Mesothelial cell of epicardium (in vitro differentiated cells): ENCODE results near the gene FBXO30. TPM values are rescaled to one million over a fixed set of nuclear protein-coding genes. Genes with fewer than 3 reads are reported as not detected.

Experiments used
- DNase-seq, 2 experiments: peaks; one replicate each; pipeline ENCODE4 v3.0.0; 2021; ENCODE audit warnings: low spot score in 2 of 2; ENCODE audit not compliant: unreplicated experiment in 2 of 2
- H3K27ac Mint-ChIP-seq: 2 replicates; pipeline ENCODE4 v1.8.0; 2021; ENCODE audit warnings: mixed read lengths
- H3K27me3 Mint-ChIP-seq: 2 replicates; pipeline ENCODE4 v1.8.0; 2021; ENCODE audit warnings: low read depth, mixed read lengths
- H3K36me3 Mint-ChIP-seq: 2 replicates; pipeline ENCODE4 v1.8.0; 2021; ENCODE audit warnings: mixed read lengths
- H3K4me1 Mint-ChIP-seq: 2 replicates; pipeline ENCODE4 v1.8.0; 2021; ENCODE audit warnings: mixed read lengths
- H3K4me3 Mint-ChIP-seq: 2 replicates; pipeline ENCODE4 v1.8.0; 2021; ENCODE audit warnings: mild to moderate bottlenecking, moderate library complexity, mixed read lengths
- H3K9me3 Mint-ChIP-seq: 2 replicates; pipeline ENCODE4 v1.8.0; 2021; ENCODE audit warnings: mixed read lengths
- CTCF ChIP-seq: fragments of 200-600 bp; sonication (generic); IDR thresholded peaks from one replicate; pipeline ENCODE4 v1.5.0; 2021; ENCODE audit warnings: antibody characterized with exemption; ENCODE audit not compliant: unreplicated experiment
- total RNA-seq: library from RNA; stranded (reverse); gene quantifications from 3 replicates; pipeline ENCODE4 v1.2.1, GENCODE V29; 2021

FBXO30 gene
- total RNA-seq, 1 donor from 2014 or later = 9.2 TPM

- peaks cover 3% of the 10 kb centered on the region for H3K9me3 Mint-ChIP-seq
- H3K4me1 Mint-ChIP-seq = no peaks in the 10 kb centered on the region
- H3K27me3 Mint-ChIP-seq = no peaks in the 10 kb centered on the region
- DNase-seq = no peak
- TF ChIP-seq CTCF = no peak
- no peak overlapping the region for H3K4me3 Mint-ChIP-seq
- no peaks in the 10 kb centered on the region for H3K36me3 Mint-ChIP-seq
- no peak overlapping the region for H3K27ac Mint-ChIP-seq
These were observed 15.4 kb upstream of the FBXO30 start for GRCh38 chr6:145829950-145830349.

GRCh38 chr6:145829102-145829501, 14.5 kb upstream of the FBXO30 start:
- Mint-ChIP-seq H3K4me3 (no peak overlapping the region), H3K9me3 (peaks cover 3% of the 10 kb centered on the region), H3K36me3 (no peaks in the 10 kb centered on the region), H3K27ac (no peak overlapping the region), H3K4me1 (no peaks in the 10 kb centered on the region), H3K27me3 (no peaks in the 10 kb centered on the region)
- no peak for TF ChIP-seq CTCF
- no peak for DNase-seq

DNA sequence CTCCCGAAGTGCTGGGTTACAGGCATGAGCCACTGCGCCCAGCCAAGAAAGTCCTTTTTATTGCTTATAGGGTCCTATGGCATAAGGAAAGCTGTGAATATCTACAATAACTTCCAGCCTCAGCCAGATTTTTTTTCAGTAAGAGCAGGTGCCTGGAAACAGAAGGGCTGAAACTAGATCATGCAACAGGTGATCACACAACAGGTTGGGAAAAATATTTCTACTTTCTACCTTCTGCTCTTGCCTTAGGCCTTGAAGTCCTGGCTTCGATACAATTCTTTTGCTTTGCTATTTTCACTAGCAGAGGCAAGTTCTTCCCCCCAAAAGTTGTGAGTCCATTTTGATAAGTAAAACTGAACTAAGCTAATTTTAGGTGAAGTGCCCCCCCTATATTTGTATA, 9.7 kb upstream of the FBXO30 start:
- no peak overlapping the region for H3K4me3 Mint-ChIP-seq
- no peak overlapping the region for H3K27ac Mint-ChIP-seq
- peaks cover 3% of the 10 kb centered on the region for H3K9me3 Mint-ChIP-seq
- no peak for TF ChIP-seq CTCF
- H3K36me3 Mint-ChIP-seq = no peaks in the 10 kb centered on the region
- DNase-seq = no peak
- H3K27me3 Mint-ChIP-seq = no peaks in the 10 kb centered on the region
- no peaks in the 10 kb centered on the region for H3K4me1 Mint-ChIP-seq

DNA sequence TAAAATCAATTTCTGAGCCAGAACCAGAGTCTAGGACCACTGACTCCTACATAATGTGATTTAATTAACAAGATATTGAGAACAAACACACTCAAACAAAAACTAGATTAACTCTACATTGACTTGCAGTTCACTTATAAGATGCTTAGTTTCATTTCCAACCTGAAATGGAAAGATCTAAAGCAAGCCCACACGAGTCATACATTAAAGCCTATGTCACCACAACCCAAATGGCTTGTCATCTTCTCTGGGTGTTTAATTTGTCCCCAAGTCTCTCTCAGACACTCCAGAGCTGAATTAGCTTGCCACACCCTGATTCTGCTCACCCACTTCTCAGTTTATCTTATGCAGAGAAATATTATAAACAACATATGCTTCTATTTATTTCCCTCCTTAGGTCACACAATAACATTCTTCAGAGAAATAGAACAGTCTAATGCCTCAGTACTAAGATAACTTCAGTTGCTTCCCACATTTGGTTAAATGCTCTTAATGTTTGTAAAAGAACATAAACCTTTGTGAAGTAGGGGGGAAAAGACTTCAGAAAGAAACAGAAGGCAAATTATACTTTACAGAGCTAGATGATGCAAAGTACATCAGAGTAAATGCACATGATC, 8.8 kb upstream of the FBXO30 start:
- peaks cover 3% of the 10 kb centered on the region for H3K9me3 Mint-ChIP-seq
- no peak overlapping the region for H3K27ac Mint-ChIP-seq
- TF ChIP-seq CTCF = no peak
- no peaks in the 10 kb centered on the region for H3K4me1 Mint-ChIP-seq
- no peak for DNase-seq
- H3K27me3 Mint-ChIP-seq = no peaks in the 10 kb centered on the region
- H3K36me3 Mint-ChIP-seq = no peaks in the 10 kb centered on the region
- H3K4me3 Mint-ChIP-seq = no peak overlapping the region

DNA sequence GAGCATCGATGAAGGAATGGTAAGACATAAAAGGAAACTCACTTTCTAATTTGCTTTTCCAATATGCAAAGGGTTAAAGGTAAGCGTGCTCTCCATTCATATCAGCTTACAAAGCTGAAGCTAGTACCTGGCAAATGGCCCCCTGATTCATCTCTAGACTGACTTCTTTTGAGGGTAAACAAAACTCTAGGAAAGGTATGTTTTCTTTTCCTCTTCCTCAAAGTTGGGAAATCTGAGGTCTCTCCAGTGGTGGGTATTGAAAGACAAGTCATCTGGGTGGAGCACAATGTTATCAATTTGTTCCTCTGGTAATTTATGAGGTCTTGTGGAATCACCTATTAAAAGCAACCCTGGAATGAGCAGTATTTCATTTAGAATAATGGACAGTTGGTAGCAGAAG, 7.9 kb upstream of the FBXO30 start:
- no peak for DNase-seq
- H3K36me3 Mint-ChIP-seq = no peaks in the 10 kb centered on the region
- TF ChIP-seq CTCF = no peak
- H3K4me1 Mint-ChIP-seq = no peaks in the 10 kb centered on the region
- no peaks in the 10 kb centered on the region for H3K27me3 Mint-ChIP-seq
- H3K9me3 Mint-ChIP-seq = peaks cover 3% of the 10 kb centered on the region
- no peak overlapping the region for H3K4me3 Mint-ChIP-seq
- H3K27ac Mint-ChIP-seq = no peak overlapping the region

GRCh38 chr6:145819994-145820393, 5.4 kb upstream of the FBXO30 start:
- no peak overlapping the region for H3K27ac Mint-ChIP-seq
- DNase-seq = no peak
- TF ChIP-seq CTCF = no peak
- H3K4me3 Mint-ChIP-seq = no peak overlapping the region
- H3K9me3 Mint-ChIP-seq = no peaks in the 10 kb centered on the region
- peaks cover 12% of the 10 kb centered on the region for H3K4me1 Mint-ChIP-seq
- H3K27me3 Mint-ChIP-seq = no peaks in the 10 kb centered on the region
- no peaks in the 10 kb centered on the region for H3K36me3 Mint-ChIP-seq
